PFSK-1 (cell line): ENCODE measurements around the gene TTLL6.

Source experiments
- POLR2AphosphoS5 ChIP-seq: IDR thresholded peaks from 2 replicates; pipeline ENCODE4 v1.6.1; 2012; ENCODE audit warnings: low read depth, mild to moderate bottlenecking, control low read depth, low read length, moderate library complexity
- TF ChIP-seq, protein P1 (sequence below), 2 experiments: IDR thresholded peaks; 2 replicates each; pipeline versions ENCODE4 v1.6.1 to v1.8.0; 2011 to 2012; ENCODE audit warnings: low read depth in 2 of 2, low read length in 2 of 2, control low read depth in 1 of 2, inconsistent platforms in 1 of 2, mild to moderate bottlenecking in 1 of 2, moderate library complexity in 1 of 2; ENCODE audit not compliant: insufficient read depth in 1 of 2

DNA sequence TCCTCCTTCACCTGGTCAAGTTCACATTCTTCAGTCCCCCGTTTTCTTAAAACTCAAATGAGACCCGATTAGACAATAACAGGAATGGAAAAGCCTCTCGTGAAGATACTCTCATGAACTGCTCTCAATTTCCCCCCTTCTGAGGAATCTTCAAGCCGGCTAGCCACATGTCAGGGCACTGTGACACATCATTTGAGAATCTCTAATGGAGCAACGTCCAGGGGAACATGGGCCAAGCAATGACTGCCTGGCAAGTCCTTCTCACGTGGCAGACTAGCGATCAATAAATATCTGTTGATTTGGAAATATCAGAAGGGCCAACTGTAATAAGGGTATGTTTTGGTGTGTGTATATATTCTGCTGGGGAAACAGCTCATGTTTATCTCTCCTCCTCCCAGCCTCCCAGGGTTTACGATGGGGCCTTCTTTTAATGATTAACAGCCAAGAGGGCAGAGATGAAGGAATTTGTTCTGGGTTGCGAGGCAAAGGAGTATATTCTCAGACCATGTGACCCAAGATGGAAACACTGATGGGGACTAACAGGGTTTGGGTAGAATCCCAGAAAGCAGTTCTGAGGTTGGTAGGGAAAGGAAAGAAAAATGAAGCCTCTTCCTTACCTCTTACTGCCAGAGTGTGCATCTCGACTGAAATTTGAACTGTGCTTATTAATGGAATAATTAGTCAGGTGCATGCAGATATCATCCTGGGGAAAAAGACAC, 21.4 kb downstream of the TTLL6 start:
- TF ChIP-seq, protein P1, sequence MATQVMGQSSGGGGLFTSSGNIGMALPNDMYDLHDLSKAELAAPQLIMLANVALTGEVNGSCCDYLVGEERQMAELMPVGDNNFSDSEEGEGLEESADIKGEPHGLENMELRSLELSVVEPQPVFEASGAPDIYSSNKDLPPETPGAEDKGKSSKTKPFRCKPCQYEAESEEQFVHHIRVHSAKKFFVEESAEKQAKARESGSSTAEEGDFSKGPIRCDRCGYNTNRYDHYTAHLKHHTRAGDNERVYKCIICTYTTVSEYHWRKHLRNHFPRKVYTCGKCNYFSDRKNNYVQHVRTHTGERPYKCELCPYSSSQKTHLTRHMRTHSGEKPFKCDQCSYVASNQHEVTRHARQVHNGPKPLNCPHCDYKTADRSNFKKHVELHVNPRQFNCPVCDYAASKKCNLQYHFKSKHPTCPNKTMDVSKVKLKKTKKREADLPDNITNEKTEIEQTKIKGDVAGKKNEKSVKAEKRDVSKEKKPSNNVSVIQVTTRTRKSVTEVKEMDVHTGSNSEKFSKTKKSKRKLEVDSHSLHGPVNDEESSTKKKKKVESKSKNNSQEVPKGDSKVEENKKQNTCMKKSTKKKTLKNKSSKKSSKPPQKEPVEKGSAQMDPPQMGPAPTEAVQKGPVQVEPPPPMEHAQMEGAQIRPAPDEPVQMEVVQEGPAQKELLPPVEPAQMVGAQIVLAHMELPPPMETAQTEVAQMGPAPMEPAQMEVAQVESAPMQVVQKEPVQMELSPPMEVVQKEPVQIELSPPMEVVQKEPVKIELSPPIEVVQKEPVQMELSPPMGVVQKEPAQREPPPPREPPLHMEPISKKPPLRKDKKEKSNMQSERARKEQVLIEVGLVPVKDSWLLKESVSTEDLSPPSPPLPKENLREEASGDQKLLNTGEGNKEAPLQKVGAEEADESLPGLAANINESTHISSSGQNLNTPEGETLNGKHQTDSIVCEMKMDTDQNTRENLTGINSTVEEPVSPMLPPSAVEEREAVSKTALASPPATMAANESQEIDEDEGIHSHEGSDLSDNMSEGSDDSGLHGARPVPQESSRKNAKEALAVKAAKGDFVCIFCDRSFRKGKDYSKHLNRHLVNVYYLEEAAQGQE (IDR thresholded peaks at IDR 0.05; ENCODE audit: insufficient read depth in 1 of 2, low read depth in 2 of 2, low read length in 2 of 2), result no peak
- TF ChIP-seq POLR2AphosphoS5, result no peak
